HG02763 (cell line): ENCODE results near the gene RNF150.

Experiments
- ATAC-seq: cut with Tn5 transposase; IDR thresholded peaks from one replicate; pipeline ENCODE4 v1.9.1; 2021; ENCODE audit warnings: mild to moderate bottlenecking, moderate library complexity; ENCODE audit not compliant: unreplicated experiment

RNF150 gene

GRCh38 chr4:140870427-140870826, 262.8 kb downstream of the RNF150 start:
- ATAC-seq, result no peak

GRCh38 chr4:140869446-140869845, 263.8 kb downstream of the RNF150 start:
- no peak for ATAC-seq

GRCh38 chr4:140867356-140867755, 265.9 kb downstream of the RNF150 start:
- no peak for ATAC-seq

GRCh38 chr4:140866492-140867005, 266.7 kb downstream of the RNF150 start:
- ATAC-seq, result no peak

- ATAC-seq, result no peak
These were observed 267.7 kb downstream of the RNF150 start for GRCh38 chr4:140865253-140866217.

GRCh38 chr4:140863197-140863596, 270.1 kb downstream of the RNF150 start:
- ATAC-seq, result no peak

GRCh38 chr4:140862177-140862442, 271.2 kb downstream of the RNF150 start:
- no peak for ATAC-seq

GRCh38 chr4:140861359-140862176, 271.7 kb downstream of the RNF150 start:
- ATAC-seq, result peak; percentile 72

- ATAC-seq, result no peak
These were observed 274.4 kb downstream of the RNF150 start for GRCh38 chr4:140858897-140859296.

- no peak for ATAC-seq
These were observed 276.2 kb downstream of the RNF150 start for GRCh38 chr4:140857111-140857510.

GRCh38 chr4:140856621-140857062, 276.6 kb downstream of the RNF150 start:
- ATAC-seq, result no peak

GRCh38 chr4:140854168-140854567, 279.1 kb downstream of the RNF150 start:
- ATAC-seq, result no peak

- no peak for ATAC-seq
These were observed 281.5 kb downstream of the RNF150 start for GRCh38 chr4:140851804-140852203.

GRCh38 chr4:140851032-140851636, 282.1 kb downstream of the RNF150 start:
- ATAC-seq, result peak; percentile 63

- no peak for ATAC-seq
These were observed 283.7 kb downstream of the RNF150 start for GRCh38 chr4:140849526-140849925.

GRCh38 chr4:140846736-140847135, 286.5 kb downstream of the RNF150 start:
- ATAC-seq, result no peak

GRCh38 chr4:140844061-140844460, 289.2 kb downstream of the RNF150 start:
- ATAC-seq, result no peak

- no peak for ATAC-seq
These were observed 292.1 kb downstream of the RNF150 start for GRCh38 chr4:140841186-140841585.

GRCh38 chr4:140839888-140840790, 293.1 kb downstream of the RNF150 start:
- no peak for ATAC-seq

- no peak for ATAC-seq
These were observed 293.9 kb downstream of the RNF150 start for GRCh38 chr4:140839406-140839805.
